Measurements from ENCODE around the gene FANCD2.
"Not testable (repeated sequence)": the region's sequence is repeated elsewhere in the genome, so short reads cannot be mapped to it uniquely, and the experiment has no call there.

FANCD2 gene

DNA sequence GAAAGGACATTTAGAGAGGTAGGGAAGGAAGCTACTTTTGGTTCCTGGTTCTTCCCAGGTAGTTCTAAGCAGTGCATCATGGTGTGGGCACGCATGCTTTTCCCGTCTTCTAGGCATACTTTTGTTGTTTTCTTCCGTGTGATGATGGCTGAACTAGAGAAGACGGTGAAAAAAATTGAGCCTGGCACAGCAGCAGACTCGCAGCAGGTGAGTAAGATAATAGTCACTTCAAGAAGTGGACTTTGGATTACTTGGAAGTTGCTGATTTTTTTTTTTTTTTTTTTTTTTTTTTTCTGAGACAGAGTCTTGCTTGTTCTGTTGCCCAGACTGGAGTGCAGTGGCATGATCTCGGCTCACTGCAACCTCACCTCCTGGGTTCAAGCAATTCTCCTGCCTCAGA lies 63.9 kb downstream of the FANCD2 start:
- H3K4me3 ChIP-seq, result no peak overlapping the region
- no peak overlapping the region for H3K27ac ChIP-seq

DNA sequence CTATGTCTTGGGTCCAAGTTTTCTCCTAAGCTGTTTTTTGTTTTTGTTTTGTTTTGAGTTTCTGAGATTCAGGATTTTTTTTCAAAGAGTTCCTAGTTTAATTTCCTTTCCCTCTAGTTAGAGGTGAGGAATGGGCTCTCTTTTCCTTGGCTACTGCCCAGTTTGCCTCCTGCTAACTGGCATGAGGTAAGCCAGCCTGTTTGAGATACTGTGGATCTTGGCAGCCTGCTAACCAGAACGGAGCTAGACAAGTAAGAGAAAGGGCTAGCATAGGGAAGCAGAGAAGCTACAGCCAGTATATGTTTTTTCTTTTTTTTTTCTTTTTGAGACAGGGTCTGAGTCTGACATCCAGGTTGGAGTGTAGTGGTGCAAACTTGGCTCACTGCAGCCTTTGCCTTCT lies 64.5 kb downstream of the FANCD2 start:
- H3K4me3 ChIP-seq, H3K27ac ChIP-seq: not testable (repeated sequence)

DNA sequence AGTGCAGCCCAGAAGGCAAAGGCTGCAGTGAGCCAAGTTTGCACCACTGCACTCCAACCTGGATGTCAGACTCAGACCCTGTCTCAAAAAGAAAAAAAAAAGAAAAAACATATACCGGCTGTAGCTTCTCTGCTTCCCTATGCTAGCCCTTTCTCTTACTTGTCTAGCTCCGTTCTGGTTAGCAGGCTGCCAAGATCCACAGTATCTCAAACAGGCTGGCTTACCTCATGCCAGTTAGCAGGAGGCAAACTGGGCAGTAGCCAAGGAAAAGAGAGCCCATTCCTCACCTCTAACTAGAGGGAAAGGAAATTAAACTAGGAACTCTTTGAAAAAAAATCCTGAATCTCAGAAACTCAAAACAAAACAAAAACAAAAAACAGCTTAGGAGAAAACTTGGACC lies 65.2 kb downstream of the FANCD2 start:
- H3K27ac ChIP-seq, H3K4me3 ChIP-seq: not testable (repeated sequence)

DNA sequence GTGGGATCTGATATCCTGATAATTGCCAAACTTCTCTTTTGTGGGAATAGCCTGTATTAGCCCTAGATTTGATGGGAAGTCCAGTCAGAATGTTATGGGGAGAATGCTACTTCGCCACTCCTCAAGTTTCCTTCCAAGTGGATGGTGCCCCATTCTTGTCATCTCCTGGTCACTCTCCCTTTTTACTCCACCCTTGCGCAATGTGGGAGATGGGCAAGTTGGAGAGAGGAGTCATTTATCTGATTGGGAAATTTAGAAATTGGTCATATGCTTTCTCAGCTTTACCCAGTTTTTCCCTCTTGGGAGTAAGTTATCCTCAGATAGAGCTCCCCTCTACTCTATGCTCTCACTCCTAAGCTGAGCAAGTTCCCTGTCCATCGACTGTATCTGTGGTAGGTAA lies 67.4 kb downstream of the FANCD2 start:
- Histone ChIP-seq H3K27ac (no peak overlapping the region), H3K4me3 (no peak overlapping the region)

GRCh38 chr3:10099041-10099440 lies 72.8 kb downstream of the FANCD2 start:
- Histone ChIP-seq H3K4me3 (no peak overlapping the region), H3K27ac (no peak overlapping the region)

DNA sequence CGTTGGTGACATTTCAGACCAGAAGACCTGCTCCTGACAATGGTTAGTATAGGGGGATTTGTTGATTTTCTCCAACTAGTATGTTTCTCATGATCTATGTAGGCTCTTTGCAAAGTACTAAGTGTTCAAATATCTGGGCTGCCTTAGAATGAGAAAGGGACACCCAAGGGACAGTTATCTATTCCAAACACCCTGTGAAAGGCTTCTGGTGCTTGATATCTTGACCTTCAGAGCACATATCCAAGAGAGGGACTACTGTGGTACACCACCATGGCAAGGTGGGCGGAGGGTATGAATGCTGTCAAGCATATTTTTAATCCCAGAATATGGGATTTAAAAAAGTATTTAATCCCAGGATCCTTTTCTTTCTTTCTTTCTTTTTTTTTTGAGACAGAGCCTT lies 80.7 kb downstream of the FANCD2 start:
- no peak overlapping the region for H3K4me3 ChIP-seq
- H3K27ac ChIP-seq, result no peak overlapping the region

DNA sequence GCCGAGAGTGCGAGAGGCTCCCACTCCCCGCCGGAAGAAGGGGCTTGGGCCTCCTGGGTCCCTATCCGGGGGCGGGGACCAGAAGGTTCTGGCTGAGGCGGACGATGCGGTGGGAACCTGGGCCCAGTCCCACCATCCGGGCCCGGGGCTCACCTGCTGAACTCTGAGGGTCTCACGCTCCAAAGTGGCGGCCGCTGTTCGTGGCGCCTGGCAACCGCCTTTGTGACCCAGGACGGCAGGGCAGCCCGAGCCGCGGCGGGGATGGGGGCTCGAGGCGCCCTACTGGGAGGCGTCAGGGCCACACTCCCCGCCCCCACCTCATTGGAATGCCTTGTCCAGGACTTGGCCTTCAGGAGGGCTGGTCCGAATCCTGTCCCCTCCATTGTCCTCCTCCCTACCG lies 81.9 kb downstream of the FANCD2 start, which contains the start of gene FANCD2OS:
Gene FANCD2OS (minus strand): TSS at position 165 of the 400 bp plus-strand sequence. CDS start 3,481 bp downstream, outside the sequence.
- Histone ChIP-seq H3K27ac (no peak within 1 kb of the TSS), H3K4me3 (no peak within 1 kb of the TSS)

GRCh38 chr3:10115326-10116137 lies 89.3 kb downstream of the FANCD2 start, which contains the start of gene BRK1:
Gene BRK1 (plus strand): TSS chr3:10115675. CDS start chr3:10115702, 27 bp downstream.
- peak within 1 kb of the TSS; percentile 58 to 96 (median 83) for H3K27ac ChIP-seq
- H3K4me3 ChIP-seq, result peak within 1 kb of the TSS; percentile 77 to 94 (median 86)

DNA sequence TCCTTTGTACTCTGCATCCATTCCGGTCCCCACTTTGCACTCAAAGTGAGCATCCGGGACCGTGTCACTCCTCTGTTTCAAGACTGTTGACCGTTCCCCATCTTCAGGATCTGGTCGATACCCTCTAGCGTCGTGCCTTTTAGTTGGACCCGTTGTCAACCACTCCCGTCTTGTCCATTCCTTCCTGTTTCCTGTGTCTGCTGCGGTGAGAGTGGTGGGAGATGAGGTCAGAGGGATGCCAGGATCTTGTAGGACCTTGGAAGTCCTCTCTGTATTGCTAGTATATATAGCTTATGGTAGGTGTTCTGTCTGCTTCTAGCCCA lies 89.9 kb downstream of the FANCD2 start:
- peak overlapping the region; percentile 77 to 94 (median 86) for H3K4me3 ChIP-seq
- peak overlapping the region; percentile 58 to 96 (median 83) for H3K27ac ChIP-seq

GRCh38 chr3:10116928-10117327 lies 90.7 kb downstream of the FANCD2 start:
- Histone ChIP-seq H3K4me3 (peak overlapping the region in 1 of 7 experiments; percentile 92), H3K27ac (no peak overlapping the region)

- Histone ChIP-seq H3K4me3 (no peak overlapping the region), H3K27ac (no peak overlapping the region)
Observed at GRCh38 chr3:10119376-10119775, 93.1 kb downstream of the FANCD2 start.

DNA sequence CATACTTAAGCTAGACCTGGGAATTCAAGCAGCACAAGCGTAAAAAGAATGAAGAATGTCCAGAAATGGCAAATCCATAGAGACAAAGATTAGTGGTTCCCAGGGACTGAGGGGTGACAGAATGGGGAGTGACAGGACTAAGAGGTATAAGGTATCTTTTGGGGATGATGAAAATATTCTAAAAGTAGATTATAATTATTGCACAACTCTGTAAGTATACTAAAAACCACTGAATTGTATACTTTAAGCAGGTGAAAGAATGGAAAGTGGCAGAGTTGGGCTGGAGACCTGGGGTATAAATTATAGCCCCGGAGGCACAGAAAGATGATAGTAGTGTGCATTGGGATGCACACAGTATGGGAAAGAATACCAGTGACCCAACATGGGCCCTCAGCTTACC lies 94.8 kb downstream of the FANCD2 start:
- Histone ChIP-seq H3K4me3 (no peak overlapping the region), H3K27ac (no peak overlapping the region)

- no peak overlapping the region for H3K27ac ChIP-seq
- no peak overlapping the region for H3K4me3 ChIP-seq
Observed at GRCh38 chr3:10122724-10123123, 96.5 kb downstream of the FANCD2 start.

DNA sequence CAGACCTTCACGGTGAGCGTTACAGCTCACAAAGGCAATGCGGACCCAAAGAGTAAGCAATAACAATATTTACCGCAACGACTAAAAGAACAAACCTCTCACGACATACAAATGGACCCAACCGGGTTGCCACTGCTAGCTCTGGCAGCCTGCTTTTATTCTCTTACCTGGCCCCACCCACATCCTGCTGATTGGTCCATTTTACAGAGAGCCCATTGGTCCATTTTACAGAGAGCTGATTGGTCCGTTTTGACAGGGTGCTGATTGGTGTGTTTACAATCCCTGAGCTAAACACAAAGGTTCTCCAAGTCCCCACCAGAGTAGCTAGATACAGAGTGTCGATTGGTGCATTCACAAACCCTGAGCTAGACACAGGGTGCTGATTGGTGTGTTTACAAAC lies 109.6 kb downstream of the FANCD2 start:
- H3K27ac ChIP-seq, H3K4me3 ChIP-seq: not testable (repeated sequence)

- Histone ChIP-seq H3K4me3 (no peak overlapping the region), H3K27ac (no peak overlapping the region)
Observed at GRCh38 chr3:10136426-10137005, 110.3 kb downstream of the FANCD2 start.

GRCh38 chr3:10137178-10137577 lies 110.9 kb downstream of the FANCD2 start:
- H3K4me3 ChIP-seq, result no peak overlapping the region
- H3K27ac ChIP-seq, result no peak overlapping the region

DNA sequence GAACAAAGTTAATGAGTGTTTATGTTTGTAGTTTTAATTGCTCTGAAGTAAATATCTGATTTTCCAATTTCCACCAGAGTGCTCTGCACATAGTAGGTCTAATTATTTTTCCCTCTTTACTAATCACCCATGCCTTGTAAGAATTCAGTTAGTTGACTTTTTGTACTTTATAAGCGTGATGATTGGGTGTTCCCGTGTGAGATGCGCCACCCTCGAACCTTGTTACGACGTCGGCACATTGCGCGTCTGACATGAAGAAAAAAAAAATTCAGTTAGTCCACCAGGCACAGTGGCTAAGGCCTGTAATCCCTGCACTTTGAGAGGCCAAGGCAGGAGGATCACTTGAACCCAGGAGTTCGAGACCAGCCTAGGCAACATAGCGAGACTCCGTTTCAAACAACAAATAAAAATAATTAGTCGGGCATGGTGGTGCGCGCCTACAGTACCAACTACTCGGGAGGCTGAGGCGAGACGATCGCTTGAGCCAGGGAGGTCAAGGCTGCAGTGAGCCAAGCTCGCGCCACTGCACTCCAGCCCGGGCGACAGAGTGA lies 114.8 kb downstream of the FANCD2 start:
- Histone ChIP-seq H3K27ac (peak overlapping the region in 13 of 21 experiments; percentile 86 to 96 (median 92)), H3K4me3 (peak overlapping the region; percentile 58 to 92 (median 80))

DNA sequence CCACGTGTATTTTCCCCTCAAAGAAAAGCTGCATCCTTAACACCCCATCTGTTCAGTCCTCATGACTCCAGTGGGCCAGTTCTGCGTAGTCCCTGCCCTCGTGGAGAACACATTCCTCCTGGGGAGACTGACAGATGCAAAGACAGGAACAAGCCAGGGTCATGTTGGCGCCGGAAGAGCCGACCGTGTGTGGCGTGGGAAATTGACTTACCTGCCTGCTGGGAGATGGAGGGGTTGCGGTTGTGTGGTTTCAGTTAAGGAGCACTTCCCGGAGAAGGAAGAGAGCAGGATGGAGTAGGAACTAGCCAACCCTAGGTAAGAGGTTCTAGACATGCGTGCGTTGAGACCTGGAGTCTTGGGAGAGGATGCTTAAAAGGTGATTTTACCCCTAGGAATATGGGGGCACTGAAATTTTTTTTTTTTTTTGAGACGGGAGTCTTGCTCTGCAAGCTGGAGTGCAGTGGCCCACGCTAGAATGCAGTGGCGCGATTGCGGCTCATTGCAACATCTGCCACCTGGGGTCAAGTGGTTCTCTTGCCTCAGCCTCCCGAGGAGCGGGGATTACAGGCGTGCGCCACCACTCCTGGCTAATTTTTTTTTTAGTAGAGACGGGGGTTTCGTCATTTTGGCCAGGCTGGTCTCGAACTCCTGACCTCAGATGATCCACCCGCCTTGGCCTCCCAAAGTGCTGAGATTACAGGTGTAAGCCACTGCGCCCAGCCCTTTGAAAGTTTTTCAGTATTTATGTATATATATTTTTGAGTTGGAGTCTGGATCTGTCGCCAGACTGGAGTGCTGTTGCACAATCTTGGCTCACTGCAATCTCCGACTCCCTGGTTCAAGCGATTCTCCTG lies 116.7 kb downstream of the FANCD2 start:
- Histone ChIP-seq H3K27ac (peak overlapping the region in 14 of 21 experiments; percentile 73 to 95 (median 90)), H3K4me3 (peak overlapping the region; percentile 58 to 92 (median 80))

DNA sequence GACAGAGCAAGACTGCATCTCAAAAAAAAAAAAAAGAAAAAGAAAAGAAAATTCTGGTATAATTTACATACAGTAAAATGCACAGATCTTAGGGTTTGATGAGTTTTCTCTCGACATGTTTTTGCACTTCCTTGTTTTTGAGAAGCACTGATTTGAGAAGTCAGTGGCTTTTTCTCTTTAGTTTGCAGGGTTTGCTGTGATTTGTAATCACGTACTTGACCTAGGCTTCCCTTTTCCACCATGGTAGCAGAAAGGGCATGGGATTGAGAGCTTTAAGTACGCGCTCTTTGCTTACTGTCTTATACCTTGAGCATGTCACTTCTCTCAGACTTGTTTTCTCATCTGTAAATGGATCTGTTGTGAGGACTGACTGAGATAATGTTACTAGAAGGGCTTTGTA lies 119.4 kb downstream of the FANCD2 start:
- H3K27ac ChIP-seq, result no peak overlapping the region
- H3K4me3 ChIP-seq, result no peak overlapping the region

DNA sequence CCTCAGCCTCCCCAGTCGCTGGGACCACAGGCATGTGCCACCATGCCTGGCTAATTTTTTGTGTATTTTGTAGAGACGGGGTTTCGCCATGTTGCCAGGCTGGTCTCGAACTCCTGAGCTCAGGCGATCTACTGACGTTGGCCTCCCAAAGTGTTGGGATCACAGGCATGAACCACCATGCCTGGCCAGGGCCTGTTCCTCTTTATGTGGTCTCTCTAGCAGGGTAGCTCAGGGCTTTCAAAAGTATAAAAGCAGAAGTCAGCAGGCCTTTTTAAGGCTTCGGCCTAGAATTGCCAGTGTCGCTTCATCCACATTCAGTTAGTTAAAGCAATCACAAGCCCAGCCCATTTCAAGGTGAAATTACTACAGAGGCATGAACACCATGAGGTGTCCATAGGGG lies 123.0 kb downstream of the FANCD2 start:
- H3K27ac ChIP-seq, result no peak overlapping the region
- no peak overlapping the region for H3K4me3 ChIP-seq
